Muscle of arm (tissue), 12 donors: ENCODE results near the gene GUCA2A. TPM values are rescaled to one million over a fixed set of nuclear protein-coding genes. Genes with fewer than 3 reads are reported as not detected.

Experiments used
- DNase-seq: peaks from one replicate; pipeline ENCODE4 v3.0.0-alpha.2; 2013
- polyA plus RNA-seq, 12 donors: library from polyadenylated mRNA; unstranded; fragments of 120-200 nt; gene quantifications; one replicate each; pipeline ENCODE4 v1.2.1, GENCODE V29; 2013; ENCODE audit not compliant: insufficient read length in 12 of 12

GUCA2A gene
- polyA plus RNA-seq, 12 donors = 0.61 to 33.9 TPM; not detected in 10

DNA sequence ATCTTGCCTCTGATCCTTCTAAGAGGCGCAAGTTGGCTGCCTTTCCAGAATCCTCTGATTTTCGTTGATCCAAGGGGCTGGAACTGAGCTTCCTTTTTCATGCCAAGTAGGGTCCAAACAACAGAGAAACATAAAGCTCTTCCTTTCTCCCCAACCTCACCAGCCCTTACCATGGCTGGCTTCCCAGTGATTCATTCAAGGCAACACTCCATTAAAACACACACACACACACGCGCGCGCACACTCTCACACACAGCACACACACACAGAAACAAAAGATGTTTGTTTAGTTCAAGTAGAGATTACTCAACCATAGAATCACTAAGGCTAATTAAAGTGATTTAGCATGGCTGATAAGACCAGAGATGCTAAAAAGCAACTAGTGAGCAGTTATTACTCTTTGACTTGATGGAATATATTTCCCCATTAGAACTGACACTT lies 13.0 kb upstream of the GUCA2A start:
- no peak for DNase-seq

GRCh38 chr1:42176902-42177519 lies 12.5 kb upstream of the GUCA2A start:
- DNase-seq = no peak

DNA sequence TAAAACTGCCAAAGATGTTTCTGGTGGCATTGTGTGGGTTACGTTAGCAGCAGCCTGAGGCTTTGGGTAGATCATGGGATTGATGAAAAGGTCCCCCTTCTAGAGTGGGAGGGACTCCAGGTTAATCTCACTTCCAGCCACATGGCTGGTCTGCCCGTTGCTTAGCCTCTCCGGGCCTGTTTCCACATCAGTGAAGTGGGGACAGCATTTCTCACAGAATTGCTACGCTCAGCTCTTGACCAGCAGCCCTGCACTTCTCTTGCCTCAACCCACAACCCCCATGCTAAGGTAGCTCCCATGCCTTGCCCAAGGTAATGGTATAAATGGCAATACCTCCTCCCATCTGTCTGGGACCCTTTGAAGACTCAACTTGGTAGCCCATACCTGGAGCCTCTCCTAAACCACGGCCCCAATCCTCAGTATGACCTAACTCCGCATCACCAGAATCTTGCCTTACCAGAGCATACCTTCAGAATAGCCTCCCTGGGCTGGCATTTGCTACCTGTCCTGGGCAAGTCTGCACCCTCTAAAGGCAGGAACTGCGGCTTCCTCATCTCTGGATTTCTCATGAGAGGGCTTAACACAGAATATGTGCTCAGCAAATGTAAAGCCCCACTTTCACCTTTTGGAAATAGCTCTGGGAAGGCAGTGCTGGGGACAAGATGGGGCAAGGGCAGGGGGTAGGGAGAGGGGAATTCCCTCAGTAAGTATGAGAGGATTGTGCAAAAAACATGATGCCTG lies 10.9 kb upstream of the GUCA2A start:
- no peak for DNase-seq

DNA sequence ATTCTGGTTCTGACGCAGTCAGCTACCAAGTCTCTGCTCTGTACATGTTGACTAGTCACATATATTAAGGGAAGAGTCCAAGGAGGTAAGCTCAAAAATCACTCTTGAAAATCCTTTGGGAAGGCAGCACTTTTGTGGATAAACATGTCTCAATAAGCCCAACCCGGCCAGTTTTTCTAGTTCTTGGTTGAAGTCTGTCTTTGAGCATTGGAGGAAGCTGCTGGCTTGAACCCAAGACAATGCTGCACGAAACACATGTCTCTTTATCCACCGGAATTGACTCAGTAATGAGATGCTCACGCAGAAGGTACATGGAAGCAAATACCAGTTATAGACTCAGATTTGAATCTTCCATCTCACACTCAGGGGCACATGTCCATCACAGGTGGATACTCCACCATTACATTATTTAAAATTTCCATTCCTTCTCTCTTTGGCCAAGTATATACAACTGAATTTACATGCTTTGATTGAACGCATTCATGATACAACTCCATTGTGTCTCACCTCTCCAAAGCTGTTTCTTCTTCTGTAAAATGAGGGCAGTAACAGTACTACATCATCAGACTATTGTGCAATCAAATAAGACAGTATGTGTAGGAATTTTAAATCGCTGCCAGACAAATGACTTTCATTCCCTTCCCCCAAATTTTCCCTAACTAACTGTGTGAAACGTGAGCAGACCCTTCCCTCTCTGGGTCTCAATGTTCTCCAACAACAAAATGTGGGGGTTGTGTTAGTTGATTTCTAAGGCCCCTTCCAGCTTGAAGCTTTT lies 9.6 kb upstream of the GUCA2A start:
- DNase-seq = no peak

GRCh38 chr1:42173155-42173933 lies 8.8 kb upstream of the GUCA2A start:
- peak; percentile 56 for DNase-seq

GRCh38 chr1:42172381-42173133 lies 8.0 kb upstream of the GUCA2A start:
- DNase-seq = no peak

DNA sequence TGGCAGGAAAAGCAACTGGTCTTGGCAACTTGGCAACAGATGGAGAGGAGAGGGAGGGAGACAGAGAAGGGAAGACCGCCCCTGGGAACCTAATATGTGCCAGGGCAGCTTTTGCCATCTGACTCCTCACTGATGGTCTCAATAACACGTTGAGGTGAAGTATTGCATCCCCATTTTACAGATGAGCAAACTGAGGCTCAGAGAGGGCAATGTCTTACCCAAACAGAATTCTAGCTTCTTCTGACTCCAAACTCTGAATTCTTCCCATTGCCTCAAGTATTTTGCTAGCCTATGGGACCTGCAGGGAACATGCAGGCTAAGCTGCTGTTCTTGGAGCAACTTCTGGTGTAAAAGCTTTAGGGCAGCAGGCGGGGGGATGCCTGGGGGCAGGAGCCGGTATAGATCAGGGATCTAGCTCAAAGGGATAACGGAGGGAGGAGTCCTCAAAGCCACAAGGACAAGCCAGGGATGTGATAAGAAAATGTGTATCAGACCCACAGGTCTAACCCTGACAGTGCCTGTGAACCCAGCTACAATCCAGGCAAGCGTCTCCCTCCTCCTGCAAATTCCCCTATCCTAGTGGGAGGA lies 7.2 kb upstream of the GUCA2A start:
- no peak for DNase-seq

DNA sequence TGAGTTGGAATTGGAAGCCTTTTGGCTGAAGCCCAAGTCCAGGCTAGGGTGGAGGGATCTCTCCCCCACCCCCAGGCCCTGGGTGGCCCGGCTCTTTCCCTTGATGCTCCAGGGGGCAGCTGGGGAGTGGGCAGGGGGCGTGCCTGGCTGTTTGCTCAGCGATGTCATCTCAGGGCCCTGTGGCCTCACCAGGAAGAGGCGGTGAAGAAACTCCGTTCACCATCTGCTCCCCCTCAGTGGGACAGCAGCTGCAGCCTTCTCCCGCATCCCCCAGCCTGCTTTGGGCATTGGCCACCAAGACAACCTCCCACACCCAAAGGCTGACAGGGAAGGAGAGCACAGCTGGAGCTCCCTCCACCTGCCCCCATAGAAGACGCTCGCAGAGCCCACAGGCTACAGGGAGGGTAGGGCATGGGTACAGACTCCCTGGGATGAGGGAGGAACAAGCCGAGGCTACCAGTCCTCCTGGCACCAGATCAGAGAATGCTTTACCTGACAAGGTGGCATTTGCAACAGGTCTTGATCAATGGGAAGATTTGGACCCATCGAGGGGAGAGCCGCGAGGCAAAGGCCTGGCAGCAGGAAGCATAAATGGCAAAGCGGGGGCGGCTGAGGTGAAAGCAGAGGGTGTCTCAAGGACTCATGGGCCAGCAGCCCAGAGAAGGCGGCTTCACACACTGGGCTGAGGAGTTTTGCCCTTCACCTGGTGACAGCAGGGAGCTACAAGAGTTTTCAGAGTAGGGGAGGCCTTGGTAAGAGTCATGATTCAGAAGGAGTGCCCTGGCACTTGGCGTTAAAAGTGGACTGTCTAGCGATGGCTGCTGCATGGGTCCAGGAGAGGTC lies 6.5 kb upstream of the GUCA2A start:
- DNase-seq = no peak

- DNase-seq = no peak
Measured at GRCh38 chr1:42168763-42169162, 4.2 kb upstream of the GUCA2A start.

GRCh38 chr1:42168391-42168670 lies 3.8 kb upstream of the GUCA2A start:
- DNase-seq = no peak

DNA sequence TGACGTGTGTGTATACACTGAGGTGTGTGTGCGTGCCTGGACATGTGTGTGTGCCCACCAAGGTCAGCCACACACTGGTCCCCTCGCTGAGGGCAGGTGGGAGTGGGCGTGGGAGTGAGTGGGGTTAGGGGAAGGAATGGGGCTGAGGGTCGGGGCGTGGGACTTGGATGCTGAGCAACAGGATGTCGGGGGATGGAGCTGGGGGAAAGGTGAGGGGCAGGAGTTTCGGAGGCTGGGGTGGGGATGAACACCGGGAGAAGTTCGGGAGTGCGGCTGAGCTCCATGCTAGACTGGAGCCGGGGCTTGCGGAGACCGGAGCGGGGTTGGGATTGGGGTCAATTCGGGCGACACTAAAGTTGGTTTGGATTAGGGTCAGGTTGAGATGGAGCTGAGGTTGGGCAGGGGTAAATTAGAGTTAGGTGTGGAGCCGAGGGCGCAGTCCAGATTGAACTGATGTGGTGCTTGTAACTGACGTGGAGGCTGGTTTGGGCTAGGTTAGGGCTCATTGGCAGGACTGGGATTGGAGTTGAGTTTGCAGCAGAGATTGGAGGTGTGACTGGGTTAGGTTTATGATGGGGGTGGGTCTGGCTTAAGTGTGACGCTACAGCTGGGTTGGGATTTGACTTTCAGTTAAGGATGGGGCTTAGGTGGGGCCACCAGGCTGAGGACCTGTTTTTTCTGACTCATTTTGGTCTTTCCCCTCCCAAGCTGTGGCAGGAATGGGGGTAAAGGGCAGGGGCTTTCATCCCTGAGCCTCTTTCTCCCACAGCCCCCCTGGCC lies 3.3 kb upstream of the GUCA2A start:
- no peak for DNase-seq

GRCh38 chr1:42165511-42166210 lies 1.1 kb upstream of the GUCA2A start:
- DNase-seq = no peak

- no peak for DNase-seq
Measured at GRCh38 chr1:42163536-42164503, 725 bp downstream of the GUCA2A start.

GRCh38 chr1:42163114-42163513 lies 1.4 kb downstream of the GUCA2A start:
- DNase-seq = no peak

GRCh38 chr1:42162181-42162580 lies 2.4 kb downstream of the GUCA2A start:
- DNase-seq = no peak

DNA sequence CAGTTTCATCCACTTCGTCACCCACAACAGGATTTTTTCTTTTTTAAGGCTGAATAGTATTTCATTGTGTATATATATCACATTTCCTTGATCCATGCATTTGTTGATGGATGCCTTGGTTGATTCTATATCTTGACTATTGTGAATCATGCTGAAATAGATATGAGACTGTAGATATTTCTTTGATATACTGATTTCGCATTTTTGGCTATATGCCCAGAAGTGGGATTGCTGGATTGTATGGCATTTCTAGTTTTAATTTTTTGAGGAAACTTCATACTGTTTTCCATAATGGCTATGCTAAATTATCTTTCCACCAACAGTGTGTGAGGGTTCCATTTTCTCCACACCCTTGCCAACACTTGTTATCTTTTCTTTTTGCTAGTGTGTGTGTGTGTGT lies 6.4 kb downstream of the GUCA2A start:
- DNase-seq = no peak

GRCh38 chr1:42157667-42158066 lies 6.9 kb downstream of the GUCA2A start:
- DNase-seq = no peak
